SK-N-MC (cell line): ENCODE results near the gene RTKN2.

Experiments
- EZH2 ChIP-seq: fragments of 200-600 bp; sonication (generic); IDR thresholded peaks from one replicate; pipeline ENCODE4 v1.6.1; 2017; ENCODE audit warnings: antibody characterized with exemption
- POLR2AphosphoS5 ChIP-seq: IDR thresholded peaks from 2 replicates; pipeline ENCODE4 v1.6.1; 2012; ENCODE audit warnings: mild to moderate bottlenecking, low read depth, low read length, borderline replicate concordance

DNA sequence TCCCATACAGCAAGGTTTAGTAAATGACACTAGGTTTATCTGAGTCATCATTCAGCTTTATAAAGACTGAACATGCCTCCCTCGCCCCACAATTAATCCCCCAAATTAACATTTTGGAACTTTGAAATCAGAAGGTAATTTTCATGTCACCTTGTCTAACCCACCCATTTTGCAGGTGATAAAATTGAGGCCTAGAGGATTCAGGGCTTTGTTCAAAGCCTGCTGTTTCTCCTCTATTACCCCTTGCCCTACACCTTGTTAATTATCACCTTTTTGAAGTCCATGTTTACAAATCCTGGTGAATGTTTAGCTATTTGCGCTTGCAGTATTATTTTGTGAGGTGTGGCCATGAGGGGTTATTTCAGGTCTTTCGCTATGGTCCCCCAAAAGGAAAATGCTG, 120.5 kb downstream of the RTKN2 start:
- TF ChIP-seq EZH2: no peak
- no peak for TF ChIP-seq POLR2AphosphoS5
